Caco-2 (cell line): Measurements from ENCODE around the gene TIMP4. TPM values are rescaled to one million over a fixed set of nuclear protein-coding genes. Genes with fewer than 3 reads are reported as not detected.

Experiments
- BruUV-seq: library from RNA; stranded (reverse); fragments of 400-500 nt; replicated peaks from 2 replicates; lab custom pipeline; 2021; lab: Mats Ljungman, UMichigan
- CTCF ChIA-PET: fragments of 300-600 bp; sonication (Branson Sonifier 250); formaldehyde crosslinking; loops from one replicate; lab custom pipeline; 2022; ENCODE audit warnings: antibody characterized with exemption; lab: Charles Lee
- POLR2A ChIA-PET: fragments of 300-600 bp; sonication (Branson Sonifier 250); formaldehyde crosslinking; loops from one replicate; lab custom pipeline; 2022; ENCODE audit warnings: antibody characterized with exemption; lab: Charles Lee
- DNase-seq, 2 experiments: peaks; one replicate each; pipeline versions ENCODE4 v3.0.0 to v3.0.0-alpha.2; 2020 to 2022
- H3K27me3 ChIP-seq: replicated peaks from 2 replicates; pipeline ENCODE4 v1.6.0; 2011; ENCODE audit warnings: low read length; ENCODE audit not compliant: control insufficient read depth, insufficient read depth
- H3K36me3 ChIP-seq: 2 replicates; pipeline ENCODE4 v1.5.1; 2011; ENCODE audit warnings: low read length; ENCODE audit not compliant: control insufficient read depth, insufficient read depth
- H3K4me1 ChIP-seq: fragments of 250-450 bp; sonication (Bioruptor Pico); 2 replicates; pipeline ENCODE4 v1.5.1; 2020; ENCODE audit warnings: mild to moderate bottlenecking
- H3K4me3 ChIP-seq: 2 replicates; pipeline ENCODE4 v1.5.1; 2011; ENCODE audit warnings: low read depth, mild to moderate bottlenecking, control low read depth, low read length
- H3K9me3 ChIP-seq: fragments of 250-450 bp; sonication (Bioruptor Pico); 2 replicates; pipeline ENCODE4 v1.5.1; 2020; ENCODE audit warnings: mild to moderate bottlenecking, moderate library complexity
- H3K27ac Mint-ChIP-seq: one replicate; pipeline ENCODE4 v1.8.0; 2022; ENCODE audit warnings: mixed read lengths; ENCODE audit not compliant: unreplicated experiment
- H3K27me3 Mint-ChIP-seq: one replicate; pipeline ENCODE4 v1.8.0; 2022; ENCODE audit warnings: mixed read lengths; ENCODE audit not compliant: insufficient read depth, unreplicated experiment
- H3K36me3 Mint-ChIP-seq: one replicate; pipeline ENCODE4 v1.8.0; 2022; ENCODE audit warnings: mild to moderate bottlenecking, mixed read lengths; ENCODE audit not compliant: insufficient read depth, unreplicated experiment
- H3K4me1 Mint-ChIP-seq: one replicate; pipeline ENCODE4 v1.8.0; 2022; ENCODE audit warnings: low read depth, mixed read lengths; ENCODE audit not compliant: unreplicated experiment
- H3K4me3 Mint-ChIP-seq: one replicate; pipeline ENCODE4 v1.8.0; 2022; ENCODE audit warnings: mild to moderate bottlenecking, moderate library complexity, mixed read lengths; ENCODE audit not compliant: unreplicated experiment
- H3K9me3 Mint-ChIP-seq: one replicate; pipeline ENCODE4 v1.8.0; 2022; ENCODE audit warnings: mixed read lengths; ENCODE audit not compliant: unreplicated experiment
- intact Hi-C: fragments of 100-400 bp; cut with micrococcal nuclease; formaldehyde crosslinking; loops from one replicate; pipeline ENCODE4 v1.10.0; 2022; ENCODE audit not compliant: unreplicated experiment
- total RNA-seq: library from RNA; stranded (reverse); gene quantifications from 2 replicates; pipeline ENCODE4 v1.2.3, GENCODE V29; 2022
- TF ChIP-seq, protein P1 (sequence below), 2 experiments: fragments of 200-600 bp in 1 of 2; IDR thresholded peaks; 1 replicate in 1 of 2; 2 replicates in 1 of 2; pipeline versions ENCODE4 v1.5.1 to v1.8.0; 2011 to 2022; ENCODE audit warnings: antibody characterized with exemption in 1 of 2, control low read depth in 1 of 2, inconsistent platforms in 1 of 2, low read depth in 1 of 2, low read length in 1 of 2, mild to moderate bottlenecking in 1 of 2, moderate library complexity in 1 of 2; ENCODE audit not compliant: insufficient read depth in 1 of 2, severe bottlenecking in 1 of 2, unreplicated experiment in 1 of 2

TIMP4 gene
- total RNA-seq, 1 experiment from 2014 or later: 1.4 TPM

DNA sequence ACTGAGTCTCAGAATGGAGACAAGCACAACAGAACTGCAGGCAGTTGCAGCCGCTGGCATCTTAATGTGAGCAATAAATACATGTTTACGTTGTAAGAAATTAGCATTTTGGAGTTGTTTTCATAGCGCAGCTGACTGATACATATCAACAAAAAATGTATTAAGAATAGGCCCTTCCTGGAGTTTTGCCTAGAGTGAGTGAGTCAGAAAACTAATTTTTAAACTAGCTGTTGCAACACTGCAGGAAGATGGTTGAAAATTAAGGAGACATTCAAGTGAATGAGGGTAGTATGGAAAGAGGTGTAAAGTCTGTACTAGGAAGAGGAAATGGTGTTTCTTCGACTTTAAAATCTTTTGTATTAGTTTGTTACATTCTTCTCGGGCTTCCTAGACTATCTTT, 39.6 kb upstream of the TIMP4 start:
- Mint-ChIP-seq H3K27me3 (no peaks in the 10 kb centered on the region), H3K4me1 (peaks cover 20% of the 10 kb centered on the region), H3K9me3 (no peaks in the 10 kb centered on the region), H3K27ac (no peak overlapping the region), H3K36me3 (no peaks in the 10 kb centered on the region), H3K4me3 (no peak overlapping the region)
- Histone ChIP-seq H3K36me3 (no peaks in the 10 kb centered on the region), H3K4me1 (peaks cover 18% of the 10 kb centered on the region; the same call in 1 of the 2 replicates), H3K4me3 (no peak overlapping the region), H3K27me3 (no peaks in the 10 kb centered on the region), H3K9me3 (no peaks in the 10 kb centered on the region)
- TF ChIP-seq, protein P1, sequence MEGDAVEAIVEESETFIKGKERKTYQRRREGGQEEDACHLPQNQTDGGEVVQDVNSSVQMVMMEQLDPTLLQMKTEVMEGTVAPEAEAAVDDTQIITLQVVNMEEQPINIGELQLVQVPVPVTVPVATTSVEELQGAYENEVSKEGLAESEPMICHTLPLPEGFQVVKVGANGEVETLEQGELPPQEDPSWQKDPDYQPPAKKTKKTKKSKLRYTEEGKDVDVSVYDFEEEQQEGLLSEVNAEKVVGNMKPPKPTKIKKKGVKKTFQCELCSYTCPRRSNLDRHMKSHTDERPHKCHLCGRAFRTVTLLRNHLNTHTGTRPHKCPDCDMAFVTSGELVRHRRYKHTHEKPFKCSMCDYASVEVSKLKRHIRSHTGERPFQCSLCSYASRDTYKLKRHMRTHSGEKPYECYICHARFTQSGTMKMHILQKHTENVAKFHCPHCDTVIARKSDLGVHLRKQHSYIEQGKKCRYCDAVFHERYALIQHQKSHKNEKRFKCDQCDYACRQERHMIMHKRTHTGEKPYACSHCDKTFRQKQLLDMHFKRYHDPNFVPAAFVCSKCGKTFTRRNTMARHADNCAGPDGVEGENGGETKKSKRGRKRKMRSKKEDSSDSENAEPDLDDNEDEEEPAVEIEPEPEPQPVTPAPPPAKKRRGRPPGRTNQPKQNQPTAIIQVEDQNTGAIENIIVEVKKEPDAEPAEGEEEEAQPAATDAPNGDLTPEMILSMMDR (IDR thresholded peaks at IDR 0.05; ENCODE audit: insufficient read depth in 1 of 2, low read depth in 1 of 2, low read length in 1 of 2, severe bottlenecking in 1 of 2, unreplicated experiment in 1 of 2): no peak
- DNase-seq: no peak
- no TSS peak for BruUV-seq
- POLR2A ChIA-PET: no interaction called here
- CTCF ChIA-PET: no interaction called here
- intact Hi-C loops: loop anchor here (2.0 kb wide), 1 partner anchor 22 kb away; no protein-coding TSS in a partner anchor

DNA sequence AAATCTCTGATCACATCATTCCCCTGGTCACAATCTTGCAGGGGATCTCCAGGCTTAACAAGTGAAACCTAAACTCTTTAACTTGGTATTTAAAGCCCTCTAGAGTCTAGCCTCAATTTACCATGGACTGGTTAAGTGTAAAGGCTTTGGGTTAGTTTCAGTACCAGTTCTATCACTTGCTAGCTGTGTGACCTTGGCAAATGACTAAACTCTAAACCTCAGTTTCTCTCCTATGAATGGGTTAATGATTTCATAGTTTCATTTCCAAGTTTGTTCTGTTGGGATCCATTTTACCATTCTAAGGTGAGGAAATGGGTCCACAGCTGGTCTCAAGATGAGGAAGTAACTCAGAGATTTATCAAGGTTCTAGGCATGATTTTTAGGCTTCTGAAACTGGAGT, 38.8 kb upstream of the TIMP4 start:
- DNase-seq: no peak
- Mint-ChIP-seq H3K27ac (no peak overlapping the region), H3K4me1 (peaks cover 23% of the 10 kb centered on the region), H3K4me3 (no peak overlapping the region), H3K27me3 (no peaks in the 10 kb centered on the region), H3K36me3 (no peaks in the 10 kb centered on the region), H3K9me3 (peaks cover under 1% of the 10 kb centered on the region)
- CTCF ChIA-PET: no interaction called here
- BruUV-seq: no TSS peak
- Histone ChIP-seq H3K36me3 (no peaks in the 10 kb centered on the region), H3K27me3 (no peaks in the 10 kb centered on the region), H3K9me3 (no peaks in the 10 kb centered on the region), H3K4me1 (peaks cover 18% of the 10 kb centered on the region; the same call in 1 of the 2 replicates), H3K4me3 (no peak overlapping the region)
- POLR2A ChIA-PET: no interaction called here
- intact Hi-C loops: no loop called here
- TF ChIP-seq, protein P1 (IDR thresholded peaks at IDR 0.05; ENCODE audit: insufficient read depth in 1 of 2, low read depth in 1 of 2, low read length in 1 of 2, severe bottlenecking in 1 of 2, unreplicated experiment in 1 of 2): no peak

DNA sequence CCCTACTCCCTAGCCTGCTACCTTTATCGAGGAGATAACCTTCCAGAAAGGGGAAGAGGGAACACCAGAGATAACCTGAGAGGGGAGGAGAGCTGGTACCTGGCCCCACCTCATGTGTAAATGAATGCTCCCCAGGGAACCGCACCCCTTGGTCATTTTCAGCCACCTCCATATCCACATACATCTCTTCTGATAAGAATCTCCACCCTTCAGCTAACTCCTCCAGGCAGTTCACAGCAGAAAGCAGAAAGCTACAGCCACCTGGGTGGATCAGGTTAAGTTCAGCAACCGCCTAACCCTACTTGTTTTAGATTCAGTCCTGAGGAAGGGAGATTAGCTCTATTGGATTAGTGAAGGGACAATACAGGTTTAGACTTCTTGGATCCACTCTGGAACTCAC, 38.0 kb upstream of the TIMP4 start:
- peaks cover 18% of the 10 kb centered on the region; the same call in 1 of the 2 replicates for H3K4me1 ChIP-seq
- TF ChIP-seq, protein P1 (IDR thresholded peaks at IDR 0.05; ENCODE audit: insufficient read depth in 1 of 2, low read depth in 1 of 2, low read length in 1 of 2, severe bottlenecking in 1 of 2, unreplicated experiment in 1 of 2): no peak
- Mint-ChIP-seq H3K27me3 (no peaks in the 10 kb centered on the region), H3K4me1 (peaks cover 27% of the 10 kb centered on the region), H3K27ac (no peak overlapping the region), H3K9me3 (peaks cover 8% of the 10 kb centered on the region), H3K4me3 (no peak overlapping the region), H3K36me3 (no peaks in the 10 kb centered on the region)
- POLR2A ChIA-PET: no interaction called here
- intact Hi-C loops: no loop called here
- CTCF ChIA-PET: no interaction called here
- no peak overlapping the region for H3K4me3 ChIP-seq
- H3K36me3 ChIP-seq: no peaks in the 10 kb centered on the region
- no peaks in the 10 kb centered on the region for H3K9me3 ChIP-seq
- BruUV-seq: no TSS peak
- DNase-seq: no peak
- H3K27me3 ChIP-seq: no peaks in the 10 kb centered on the region
